Measurements from ENCODE around the gene PLEK.
"Not testable (repeated sequence)": the region's sequence is repeated elsewhere in the genome, so short reads cannot be mapped to it uniquely, and the experiment has no call there.

PLEK gene

DNA sequence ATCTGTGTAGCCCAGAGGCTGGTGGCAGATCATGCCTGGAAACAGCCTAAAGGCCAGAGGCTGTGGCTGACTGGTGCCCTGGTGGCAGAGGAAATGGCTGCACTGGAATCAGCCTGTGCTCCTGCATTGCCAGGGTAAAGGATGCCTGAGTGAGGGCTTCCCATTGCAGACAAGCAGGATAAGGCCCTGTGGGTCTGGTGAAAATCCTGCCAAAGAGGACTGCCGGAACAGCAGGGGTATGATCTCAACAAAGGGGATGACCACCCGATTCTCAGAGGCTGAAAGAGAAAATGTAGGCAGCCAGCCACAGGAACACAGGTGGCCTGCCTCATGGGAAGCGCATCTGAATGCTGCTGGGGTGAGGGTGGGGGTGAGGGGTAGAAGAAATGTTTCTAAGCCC lies 53.8 kb downstream of the PLEK start:
- no peak for DNase-seq

DNA sequence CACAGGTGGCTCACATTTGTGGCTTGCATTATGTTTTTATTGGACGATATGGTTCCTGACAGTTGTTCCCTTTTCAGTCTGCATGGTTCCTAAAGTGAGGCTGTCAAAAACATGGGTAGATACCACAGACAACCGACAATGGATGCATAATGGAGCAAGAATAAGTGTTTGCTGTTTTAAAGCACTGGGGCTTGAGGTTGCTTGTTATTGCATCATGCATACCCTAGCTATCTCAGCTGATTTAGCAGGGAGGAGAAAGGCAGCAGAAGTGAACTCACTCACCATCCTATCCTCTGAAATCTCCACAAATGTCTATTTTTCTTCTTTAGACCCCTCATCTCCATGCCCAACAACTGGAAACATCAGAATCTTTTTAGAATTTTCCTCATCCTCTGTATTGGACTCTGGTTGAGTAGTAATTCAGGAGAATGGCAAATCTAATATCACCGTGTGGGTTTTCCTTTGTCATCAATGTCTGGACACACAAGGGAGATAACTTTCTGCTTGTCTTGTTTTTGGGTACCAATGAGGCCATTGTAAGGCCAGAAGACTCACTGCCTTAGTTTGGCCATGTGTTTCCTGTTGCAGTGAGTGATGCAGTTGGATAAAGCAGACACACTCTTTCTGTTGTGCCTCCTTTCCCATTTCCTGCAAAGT lies 55.3 kb downstream of the PLEK start:
- DNase-seq: no peak

DNA sequence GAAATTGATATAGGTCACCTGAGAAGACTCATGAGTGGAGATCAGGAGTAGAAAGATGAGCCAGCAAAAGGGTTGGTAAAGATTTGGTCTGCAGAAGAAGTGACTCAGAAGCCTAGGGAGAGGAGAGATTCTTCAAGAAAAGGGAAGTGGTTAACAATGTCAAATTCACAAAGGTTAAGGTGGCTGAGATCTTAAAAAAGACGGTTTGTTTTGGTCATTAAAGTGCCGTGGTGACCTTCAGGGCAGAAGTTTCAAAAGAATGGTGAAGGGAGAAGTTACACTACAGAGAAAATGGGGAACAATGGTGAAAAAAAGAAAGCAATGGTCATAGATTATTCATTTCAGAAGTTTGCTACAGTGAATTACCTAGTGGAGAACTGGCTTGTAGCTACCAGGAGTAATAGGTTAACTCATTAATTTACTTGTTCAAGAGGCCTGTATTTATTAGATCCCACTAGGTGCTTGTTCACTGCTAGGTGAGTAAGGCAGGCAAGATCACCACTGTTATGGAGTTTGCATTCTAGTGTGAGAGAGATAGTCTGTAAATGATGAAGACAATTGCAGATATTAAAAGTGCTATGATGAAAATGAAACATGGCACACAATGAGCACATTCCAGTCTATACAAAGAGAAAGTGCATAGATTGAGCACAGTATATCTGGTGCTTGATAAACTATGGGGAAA lies 59.0 kb downstream of the PLEK start:
- DNase-seq: no peak

- DNase-seq: no peak
These were observed 60.4 kb downstream of the PLEK start for GRCh38 chr2:68425503-68425902.

DNA sequence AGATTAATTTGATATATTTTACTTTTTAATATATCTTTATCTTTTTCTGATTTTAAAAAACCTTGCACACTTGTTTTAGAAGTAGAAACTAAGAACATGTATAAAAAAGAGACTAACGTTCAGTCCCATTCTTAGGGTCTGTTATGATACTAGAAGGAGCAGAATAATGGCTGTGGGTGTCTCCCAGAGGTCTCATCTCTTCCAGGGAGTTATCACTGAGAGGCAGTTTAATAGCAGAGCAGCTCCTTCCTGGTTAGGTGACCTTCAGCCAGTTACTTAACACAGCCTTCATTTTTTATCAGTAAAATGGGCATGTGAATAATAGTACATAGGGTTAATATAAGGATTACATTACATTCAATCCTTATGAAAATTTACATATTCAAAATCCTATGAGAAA lies 61.4 kb downstream of the PLEK start:
- DNase-seq: no peak

GRCh38 chr2:68426848-68427579 lies 61.9 kb downstream of the PLEK start:
- no peak for DNase-seq

- no peak for DNase-seq
These were observed 63.0 kb downstream of the PLEK start for GRCh38 chr2:68428126-68428525.

GRCh38 chr2:68428746-68429145 lies 63.7 kb downstream of the PLEK start:
- DNase-seq: no peak

DNA sequence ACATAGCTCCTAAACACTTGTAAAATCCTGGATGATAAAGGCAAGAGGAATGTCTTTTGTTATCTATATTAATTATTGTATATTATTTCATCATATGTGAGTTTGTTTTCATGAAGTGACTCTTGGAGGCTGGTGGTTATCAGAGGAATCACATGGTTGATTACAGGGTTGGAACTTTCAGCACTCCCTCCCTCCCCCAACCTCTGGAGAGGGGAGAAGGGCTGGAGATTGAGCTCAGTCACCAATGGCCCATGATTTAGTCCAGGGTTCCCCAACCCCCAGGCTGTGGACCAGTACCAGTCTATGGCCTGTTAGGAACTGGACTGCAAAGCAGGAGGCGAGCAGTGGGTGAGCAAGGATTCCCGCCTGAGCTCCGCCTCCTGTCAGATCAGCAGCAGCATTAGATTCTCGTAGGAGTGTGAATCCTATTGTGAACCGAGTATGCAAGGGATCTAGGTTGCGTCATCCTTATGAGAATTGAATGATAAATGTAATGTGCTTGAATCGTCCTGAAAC lies 64.3 kb downstream of the PLEK start:
- DNase-seq: no peak

GRCh38 chr2:68431316-68431972 lies 66.4 kb downstream of the PLEK start:
- no peak for DNase-seq

DNA sequence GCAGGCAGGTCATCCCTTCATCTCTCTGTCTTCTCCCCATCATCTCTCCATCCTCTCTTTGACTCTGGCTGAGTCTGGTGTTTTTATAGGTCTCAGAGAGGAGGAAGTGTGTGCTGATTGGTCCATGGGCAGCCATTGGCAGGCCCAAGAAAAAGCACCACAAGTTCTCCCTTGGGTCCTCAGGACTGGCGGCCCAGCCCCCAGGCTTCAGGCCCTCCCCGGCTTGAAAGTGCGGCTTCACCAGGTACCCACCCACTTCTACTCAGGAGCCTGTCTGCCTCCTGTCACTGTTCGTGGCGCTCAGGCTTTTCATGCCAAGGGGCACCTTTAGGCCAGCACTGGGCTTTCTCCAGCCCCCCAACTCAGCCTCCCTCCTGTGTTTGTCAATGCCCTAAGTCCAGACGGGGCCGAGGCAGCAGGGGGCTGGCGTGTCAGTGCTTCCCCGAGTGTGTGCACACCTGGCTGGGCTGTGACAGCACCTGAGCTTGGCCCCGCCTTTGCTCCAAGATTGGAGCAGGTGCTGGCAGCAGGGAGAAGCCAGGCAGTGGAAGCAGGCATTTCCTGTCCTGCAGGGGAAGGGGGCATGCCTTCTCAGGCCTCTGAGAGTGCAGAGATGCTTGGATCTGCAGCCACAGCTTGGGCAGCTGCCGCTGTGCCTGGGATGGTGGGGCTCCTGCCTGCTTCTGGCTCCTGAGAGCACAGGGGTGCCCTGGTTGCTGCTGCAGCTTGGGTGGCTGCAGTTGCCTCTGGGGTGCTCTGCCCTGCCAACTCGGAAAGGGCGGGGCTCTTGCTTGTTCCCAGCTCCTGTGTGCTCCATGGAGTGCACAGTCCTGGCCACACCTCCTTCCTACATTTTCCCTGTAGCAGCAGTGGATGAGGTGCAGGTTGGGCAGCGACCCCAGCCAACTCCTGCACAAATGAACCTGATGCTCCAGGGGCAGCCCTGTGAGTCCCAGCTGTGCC lies 67.9 kb downstream of the PLEK start:
- DNase-seq: peak; percentile 53

- DNase-seq: no peak
These were observed 69.9 kb downstream of the PLEK start for GRCh38 chr2:68434981-68435380.

DNA sequence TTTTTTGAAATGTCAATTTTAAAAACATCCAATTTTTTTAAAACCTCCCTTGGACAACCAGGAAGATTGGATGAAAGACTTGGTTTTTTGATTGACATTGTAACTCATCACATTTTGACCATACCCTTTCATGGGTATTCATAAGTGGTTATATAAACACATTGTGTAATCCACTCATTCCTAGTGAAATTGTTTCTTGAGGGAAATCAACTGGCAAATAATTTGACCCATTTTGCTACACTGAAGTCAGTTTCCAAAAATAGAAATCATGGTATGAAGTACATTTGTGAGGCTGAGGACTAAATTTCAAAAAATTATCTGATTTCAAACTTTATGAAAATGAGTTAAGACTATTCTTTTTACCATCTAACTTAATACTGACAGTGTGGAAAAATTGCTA lies 70.5 kb downstream of the PLEK start:
- DNase-seq: no peak

DNA sequence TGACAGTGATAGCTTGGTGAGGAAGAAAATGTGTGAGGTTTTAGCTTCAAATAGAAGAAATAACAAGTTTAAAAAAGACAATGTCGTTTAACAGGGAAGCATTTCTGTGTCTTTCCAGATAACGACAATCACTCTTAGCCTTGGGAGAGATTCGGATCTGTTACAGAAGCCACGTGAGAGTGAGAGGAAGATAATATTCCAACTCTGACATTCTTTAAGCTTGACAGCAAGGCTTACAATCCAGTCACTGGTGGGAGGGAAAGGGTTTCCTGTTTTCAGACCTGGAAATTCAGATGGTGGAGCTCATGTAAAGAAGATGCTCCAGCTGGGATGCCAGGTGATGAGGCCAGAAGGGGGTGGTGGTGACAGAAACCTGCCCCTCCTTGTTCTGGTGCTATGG lies 71.2 kb downstream of the PLEK start:
- DNase-seq: no peak

DNA sequence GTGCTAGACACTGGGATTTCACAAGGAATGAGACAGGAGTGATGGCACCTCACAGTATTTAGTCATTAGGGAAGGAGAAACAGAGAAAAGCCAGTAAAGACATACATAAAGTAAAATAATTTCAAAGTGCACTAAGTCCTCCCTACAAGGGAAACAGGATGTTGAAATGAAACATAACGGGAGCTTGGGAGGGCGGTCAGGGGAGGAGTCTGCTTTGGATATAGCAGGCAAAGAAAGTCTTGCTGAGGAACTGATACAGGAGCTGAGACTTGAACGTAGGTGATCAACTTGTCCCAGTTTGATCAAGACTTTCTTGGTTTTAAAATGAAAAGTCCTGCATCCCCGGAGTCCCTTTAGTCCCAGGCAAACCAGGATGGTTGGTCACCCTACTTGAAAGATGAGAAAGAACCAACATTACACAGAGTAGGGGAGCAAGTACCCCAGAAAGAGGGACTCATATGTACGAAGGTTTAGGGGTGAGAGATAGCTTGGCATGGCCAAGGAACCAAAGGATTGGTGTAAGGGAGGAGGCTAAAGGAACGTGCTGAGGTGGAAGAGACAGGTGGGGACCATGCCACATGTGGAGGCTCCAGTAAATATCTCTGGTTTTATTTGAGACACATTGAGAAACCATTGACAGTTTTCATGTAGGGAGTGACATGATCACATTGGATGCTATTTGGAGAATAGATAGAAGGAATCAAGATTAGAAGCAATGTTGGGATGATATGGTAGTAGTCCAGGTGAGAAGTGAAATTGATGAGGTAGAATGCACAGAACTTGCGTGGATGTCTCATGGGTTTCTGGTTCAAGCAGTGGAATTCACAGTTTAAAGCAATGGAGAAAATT lies 73.6 kb downstream of the PLEK start:
- no peak for DNase-seq

DNA sequence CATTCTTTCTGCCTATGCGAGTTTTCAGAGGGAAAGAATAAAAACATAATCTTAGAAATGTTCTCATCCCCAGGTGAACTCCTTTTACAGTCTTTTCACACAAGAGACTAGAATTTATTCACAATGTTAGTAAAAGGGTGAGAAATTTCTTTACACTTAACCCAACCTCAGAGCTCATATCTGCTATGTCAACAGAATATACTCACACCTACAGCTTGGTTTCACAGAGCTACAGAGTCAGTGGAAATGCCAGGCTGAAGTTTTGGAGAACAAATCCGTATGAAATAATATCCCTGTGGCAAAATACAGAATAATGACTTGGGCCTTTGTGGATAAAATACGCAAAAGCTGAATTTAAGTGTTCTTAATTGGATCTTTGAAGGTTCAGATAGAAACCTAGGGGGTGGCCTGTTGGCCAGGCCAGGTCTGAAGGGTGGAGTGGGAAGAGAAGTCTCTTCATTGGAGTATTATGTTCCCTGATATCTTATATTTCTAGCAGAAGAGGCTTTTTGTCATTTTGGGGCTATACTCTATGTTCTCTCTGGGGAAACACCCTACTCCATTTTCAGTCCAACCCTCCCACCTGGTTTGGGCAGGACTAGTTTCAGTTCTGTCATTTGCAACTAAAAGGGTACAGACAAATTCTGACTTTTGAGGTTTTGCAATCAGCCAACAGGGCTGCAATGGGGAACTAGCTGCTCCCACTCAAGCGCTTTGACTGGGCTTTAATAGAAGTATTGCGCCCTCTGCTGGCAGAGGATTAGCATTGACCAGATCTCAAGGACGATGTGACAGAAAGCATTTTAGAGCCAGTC lies 76.3 kb downstream of the PLEK start:
- DNase-seq: peak; percentile 86

DNA sequence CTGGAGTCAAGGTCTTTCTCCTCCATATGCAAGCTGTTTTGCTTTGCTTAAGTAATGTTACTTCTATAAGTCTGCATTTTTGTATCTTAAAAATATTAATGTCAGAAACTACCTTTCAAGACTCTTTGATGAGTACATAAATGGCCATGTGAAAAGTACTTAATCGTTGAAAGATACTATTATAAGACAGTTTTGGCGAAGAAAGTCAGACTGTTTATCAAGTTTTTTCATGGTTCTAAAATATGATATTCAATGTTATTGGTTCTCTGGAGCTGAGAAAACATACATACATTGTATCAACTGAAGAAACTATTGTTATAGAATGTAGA lies 76.9 kb downstream of the PLEK start:
- no peak for DNase-seq

DNA sequence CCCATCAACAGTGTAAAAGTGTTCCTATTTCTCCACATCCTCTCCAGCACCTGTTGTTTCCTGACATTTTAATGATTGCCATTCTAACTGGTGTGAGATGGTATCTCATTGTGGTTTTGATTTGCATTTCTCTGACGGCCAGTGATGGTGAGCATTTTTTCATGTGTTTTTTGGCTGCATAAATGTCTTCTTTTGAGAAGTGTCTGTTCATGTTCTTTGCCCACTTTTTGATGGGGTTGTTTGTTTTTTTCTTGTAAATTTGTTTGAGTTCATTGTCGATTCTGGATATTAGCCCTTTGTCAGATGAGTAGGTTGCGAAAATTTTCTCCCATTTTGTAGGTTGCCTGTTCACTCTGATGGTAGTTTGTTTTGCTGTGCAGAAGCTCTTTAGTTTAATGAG lies 81.3 kb downstream of the PLEK start:
- DNase-seq: not testable (repeated sequence)

Measured in NCI-H510A (cell line).